ENCODE data around the gene STAT5B. TPM values are rescaled to one million over a fixed set of nuclear protein-coding genes. Genes with fewer than 3 reads are reported as not detected.
A peak's percentile ranks its signal among the peaks of the same experiment; 100 is the strongest.

Gene STAT5B
- total and polyA plus RNA-seq, 9 of the 15 experiments (the other 6 are each of a cell fraction or from before 2014, with no cell fraction given): 20.8 to 176 (median 92.4) TPM

DNA sequence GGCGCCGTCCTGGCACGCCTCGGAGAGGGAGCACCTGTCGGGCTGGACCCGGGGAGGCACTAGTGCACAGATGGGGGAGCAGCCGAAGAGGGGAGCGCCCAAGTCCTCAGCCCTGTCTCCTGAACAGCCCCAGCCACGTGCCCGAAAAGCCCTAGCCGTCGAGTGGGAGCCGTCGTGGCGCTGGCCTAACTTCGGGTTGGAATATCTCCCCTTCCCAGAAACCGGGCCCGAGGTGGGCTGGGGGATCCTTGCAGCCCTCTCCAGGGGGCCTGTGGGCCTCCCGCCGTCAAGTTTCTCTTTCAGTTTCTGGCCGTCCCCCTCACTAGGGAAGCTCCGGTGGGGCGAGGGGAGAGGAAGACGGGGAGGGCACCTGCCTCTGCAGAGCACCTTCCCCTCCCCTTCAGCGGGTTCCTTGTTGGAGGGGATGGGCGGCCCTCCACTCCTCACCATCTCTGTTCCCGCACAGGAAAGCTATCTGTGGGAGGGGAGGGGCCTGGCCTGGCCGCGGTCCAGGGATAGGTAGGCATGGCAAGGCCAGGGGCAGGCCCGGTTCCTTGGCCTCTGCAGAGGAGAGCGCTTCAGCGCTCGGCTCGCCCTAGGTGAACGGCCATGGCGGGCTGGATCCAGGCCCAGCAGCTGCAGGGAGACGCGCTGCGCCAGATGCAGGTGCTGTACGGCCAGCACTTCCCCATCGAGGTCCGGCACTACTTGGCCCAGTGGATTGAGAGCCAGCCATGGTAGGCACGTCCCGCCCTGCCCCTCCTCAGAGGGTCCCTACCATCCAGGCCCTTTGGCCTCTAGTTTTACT is 12.8 kb upstream of the STAT5B start (continued):
- TF ChIP-seq, protein P1, sequence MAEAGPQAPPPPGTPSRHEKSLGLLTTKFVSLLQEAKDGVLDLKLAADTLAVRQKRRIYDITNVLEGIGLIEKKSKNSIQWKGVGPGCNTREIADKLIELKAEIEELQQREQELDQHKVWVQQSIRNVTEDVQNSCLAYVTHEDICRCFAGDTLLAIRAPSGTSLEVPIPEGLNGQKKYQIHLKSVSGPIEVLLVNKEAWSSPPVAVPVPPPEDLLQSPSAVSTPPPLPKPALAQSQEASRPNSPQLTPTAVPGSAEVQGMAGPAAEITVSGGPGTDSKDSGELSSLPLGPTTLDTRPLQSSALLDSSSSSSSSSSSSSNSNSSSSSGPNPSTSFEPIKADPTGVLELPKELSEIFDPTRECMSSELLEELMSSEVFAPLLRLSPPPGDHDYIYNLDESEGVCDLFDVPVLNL (CRISPR knock-in tag; IDR thresholded peaks at IDR 0.05; ENCODE audit: low read depth): 0 out of 2 replicates have a peak, but pooled peaks have one; percentile 12
- TF ChIP-seq, protein P2, sequence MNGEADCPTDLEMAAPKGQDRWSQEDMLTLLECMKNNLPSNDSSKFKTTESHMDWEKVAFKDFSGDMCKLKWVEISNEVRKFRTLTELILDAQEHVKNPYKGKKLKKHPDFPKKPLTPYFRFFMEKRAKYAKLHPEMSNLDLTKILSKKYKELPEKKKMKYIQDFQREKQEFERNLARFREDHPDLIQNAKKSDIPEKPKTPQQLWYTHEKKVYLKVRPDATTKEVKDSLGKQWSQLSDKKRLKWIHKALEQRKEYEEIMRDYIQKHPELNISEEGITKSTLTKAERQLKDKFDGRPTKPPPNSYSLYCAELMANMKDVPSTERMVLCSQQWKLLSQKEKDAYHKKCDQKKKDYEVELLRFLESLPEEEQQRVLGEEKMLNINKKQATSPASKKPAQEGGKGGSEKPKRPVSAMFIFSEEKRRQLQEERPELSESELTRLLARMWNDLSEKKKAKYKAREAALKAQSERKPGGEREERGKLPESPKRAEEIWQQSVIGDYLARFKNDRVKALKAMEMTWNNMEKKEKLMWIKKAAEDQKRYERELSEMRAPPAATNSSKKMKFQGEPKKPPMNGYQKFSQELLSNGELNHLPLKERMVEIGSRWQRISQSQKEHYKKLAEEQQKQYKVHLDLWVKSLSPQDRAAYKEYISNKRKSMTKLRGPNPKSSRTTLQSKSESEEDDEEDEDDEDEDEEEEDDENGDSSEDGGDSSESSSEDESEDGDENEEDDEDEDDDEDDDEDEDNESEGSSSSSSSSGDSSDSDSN (IDR thresholded peaks at IDR 0.05; ENCODE audit: borderline replicate concordance in 1 of 2, low read depth in 2 of 2, low read length in 2 of 2): peak in 1 of 2 experiments; percentile 62; a peak in 3 of 4 replicates
- TF ChIP-seq ZNF696 (CRISPR knock-in tag; conservative IDR thresholded peaks at IDR 0.05) (no peak), CBFB (CRISPR knock-in tag; IDR thresholded peaks at IDR 0.05) (0 out of 2 replicates have a peak, but pooled peaks have one; percentile 57), RBFOX2 (IDR thresholded peaks at IDR 0.05; ENCODE audit: low read depth, low read length) (peak; percentile 66), EP400 (IDR thresholded peaks at IDR 0.05) (peak; percentile 56; the same call in 1 of the 2 replicates), SAP30 (IDR thresholded peaks at IDR 0.05; ENCODE audit: borderline replicate concordance, insufficient read depth, low read depth, low read length, poor library complexity, severe bottlenecking) (peak; percentile 23), POLR2G (IDR thresholded peaks at IDR 0.05; ENCODE audit: low read depth, low read length) (peak; percentile 77), ZBTB8A (IDR thresholded peaks at IDR 0.05; ENCODE audit: partially characterized antibody) (no peak), CBX3 (IDR thresholded peaks at IDR 0.05; ENCODE audit: borderline replicate concordance in 1 of 2, low read length in 2 of 2) (0 out of 3 replicates have a peak, but pooled peaks of 1 of the 2 experiments have one; percentile 5), RNF2 (IDR thresholded peaks at IDR 0.05) (0 out of 2 replicates have a peak, but pooled peaks have one; percentile 24), BHLHE40 (IDR thresholded peaks at IDR 0.05; ENCODE audit: low read length) (no peak), NBN (IDR thresholded peaks at IDR 0.05; ENCODE audit: low read depth) (no peak), MXI1 (IDR thresholded peaks at IDR 0.05; ENCODE audit: low read depth, low read length) (0 out of 2 replicates have a peak, but pooled peaks have one; percentile 16), ZNF589 (CRISPR knock-in tag; IDR thresholded peaks at IDR 0.05; ENCODE audit: low read depth) (peak; percentile 78; the same call in 1 of the 2 replicates), ATF1 (CRISPR knock-in tag; IDR thresholded peaks at IDR 0.05) (no peak), ATF1 (tag; IDR thresholded peaks at IDR 0.05) (no peak), NCOA1 (IDR thresholded peaks at IDR 0.05; ENCODE audit: low read depth) (no peak)
- TF ChIP-seq, protein P3, sequence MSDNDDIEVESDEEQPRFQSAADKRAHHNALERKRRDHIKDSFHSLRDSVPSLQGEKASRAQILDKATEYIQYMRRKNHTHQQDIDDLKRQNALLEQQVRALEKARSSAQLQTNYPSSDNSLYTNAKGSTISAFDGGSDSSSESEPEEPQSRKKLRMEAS (CRISPR knock-in tag; IDR thresholded peaks at IDR 0.05): peak; percentile 10; the same call in 1 of the 2 replicates
- TF ChIP-seq, protein P4, sequence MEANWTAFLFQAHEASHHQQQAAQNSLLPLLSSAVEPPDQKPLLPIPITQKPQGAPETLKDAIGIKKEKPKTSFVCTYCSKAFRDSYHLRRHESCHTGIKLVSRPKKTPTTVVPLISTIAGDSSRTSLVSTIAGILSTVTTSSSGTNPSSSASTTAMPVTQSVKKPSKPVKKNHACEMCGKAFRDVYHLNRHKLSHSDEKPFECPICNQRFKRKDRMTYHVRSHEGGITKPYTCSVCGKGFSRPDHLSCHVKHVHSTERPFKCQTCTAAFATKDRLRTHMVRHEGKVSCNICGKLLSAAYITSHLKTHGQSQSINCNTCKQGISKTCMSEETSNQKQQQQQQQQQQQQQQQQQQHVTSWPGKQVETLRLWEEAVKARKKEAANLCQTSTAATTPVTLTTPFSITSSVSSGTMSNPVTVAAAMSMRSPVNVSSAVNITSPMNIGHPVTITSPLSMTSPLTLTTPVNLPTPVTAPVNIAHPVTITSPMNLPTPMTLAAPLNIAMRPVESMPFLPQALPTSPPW (CRISPR knock-in tag; IDR thresholded peaks at IDR 0.05): peak; percentile 30; the same call in 1 of the 2 replicates

Measured in K562 (cell line).